Stimulated activated CD8-positive, alpha-beta memory T cell treated with anti-CD3 and anti-CD28 coated beads, Interleukin-4, amount 100 ng/mL, for 48 hours (primary cell): Measurements from ENCODE around the gene KMT2A.
A peak's percentile ranks its signal among the peaks of the same experiment; 100 is the strongest.
"Not testable (repeated sequence)": the region's sequence is repeated elsewhere in the genome, so short reads cannot be mapped to it uniquely, and the experiment has no call there.

Experiments
- DNase-seq: peaks from one replicate; pipeline ENCODE4 v3.0.0-alpha.2; 2020

The KMT2A gene

GRCh38 chr11:118435893-118436624, at the start of gene KMT2A:
TSS of gene KMT2A (plus strand) at chr11:118436492. CDS start at chr11:118436513, 21 bp downstream.
- peak; percentile 96 for DNase-seq

GRCh38 chr11:118396097-118396501, 40.2 kb upstream of the KMT2A start:
- DNase-seq, result no peak

- DNase-seq, result no peak
Measured at GRCh38 chr11:118397448-118397847, 38.8 kb upstream of the KMT2A start.

- DNase-seq, result peak; percentile 40
Measured at GRCh38 chr11:118398791-118399559, 37.3 kb upstream of the KMT2A start.

- DNase-seq, result peak; percentile 95
Measured at GRCh38 chr11:118401151-118401879, 35.0 kb upstream of the KMT2A start, which contains the start of gene ATP5MG. TSS of gene ATP5MG (plus strand) at chr11:118401606. CDS start at chr11:118401666, 60 bp downstream.

GRCh38 chr11:118401880-118402590, 34.3 kb upstream of the KMT2A start:
- no peak for DNase-seq

GRCh38 chr11:118402594-118402993, 33.7 kb upstream of the KMT2A start:
- DNase-seq, result not testable (repeated sequence)

- DNase-seq, result no peak
Measured at GRCh38 chr11:118406599-118407166, 29.6 kb upstream of the KMT2A start.

- no peak for DNase-seq
Measured at GRCh38 chr11:118410055-118410745, 26.1 kb upstream of the KMT2A start.

GRCh38 chr11:118411530-118411929, 24.8 kb upstream of the KMT2A start:
- no peak for DNase-seq

- DNase-seq, result no peak
Measured at GRCh38 chr11:118412921-118413320, 23.4 kb upstream of the KMT2A start.

GRCh38 chr11:118415062-118415738, 21.1 kb upstream of the KMT2A start:
- DNase-seq, result no peak

- peak; percentile 38 for DNase-seq
Measured at GRCh38 chr11:118415739-118416068, 20.6 kb upstream of the KMT2A start.

GRCh38 chr11:118416900-118417299, 19.4 kb upstream of the KMT2A start:
- not testable (repeated sequence) for DNase-seq

- no peak for DNase-seq
Measured at GRCh38 chr11:118417801-118418200, 18.5 kb upstream of the KMT2A start.

GRCh38 chr11:118418766-118419165, 17.5 kb upstream of the KMT2A start:
- no peak for DNase-seq

GRCh38 chr11:118427707-118428106, 8.6 kb upstream of the KMT2A start:
- DNase-seq, result no peak

GRCh38 chr11:118430956-118431355, 5.3 kb upstream of the KMT2A start:
- DNase-seq, result no peak

- no peak for DNase-seq
Measured at GRCh38 chr11:118434123-118434552, 2.2 kb upstream of the KMT2A start.

- peak; percentile 62 for DNase-seq
Measured at GRCh38 chr11:118434553-118435289, 1.6 kb upstream of the KMT2A start.
